K562 (cell line): ENCODE data around the gene VWA7. TPM values are rescaled to one million over a fixed set of nuclear protein-coding genes. Genes with fewer than 3 reads are reported as not detected.

Experiments
- ARID3B ChIP-seq: fragments of 250-450 bp; sonication (Bioruptor Pico); IDR thresholded peaks from 2 replicates; pipeline ENCODE4 v1.4.0; 2020; ENCODE audit warnings: borderline replicate concordance
- ATF7 ChIP-seq: fragments of 450-650 bp; IDR thresholded peaks from 2 replicates; pipeline ENCODE4 v1.7.1; 2014; ENCODE audit warnings: mild to moderate bottlenecking, moderate library complexity
- CEBPB ChIP-seq: fragments of 450-650 bp; IDR thresholded peaks from 2 replicates; pipeline ENCODE4 v1.6.1; 2016; ENCODE audit warnings: missing genetic modification characterization, missing compliant biosample characterization
- CEBPG ChIP-seq, 3 experiments: fragments of 200-800 bp in 1 of 3; sonication (Bioruptor generic) in 1 of 3; sonication (generic) in 1 of 3; formaldehyde crosslinking in 1 of 3; IDR thresholded peaks in 2 of 3; conservative IDR thresholded peaks in 1 of 3; 2 replicates each; pipeline versions ENCODE4 v1.6.1 to v1.8.0; 2016 to 2022; ENCODE audit warnings: missing compliant biosample characterization in 2 of 3, missing genetic modification characterization in 2 of 3, mild to moderate bottlenecking in 1 of 3, missing genetic modification reagents in 1 of 3
- CHD1 ChIP-seq: fragments of 200-600 bp; sonication (generic); IDR thresholded peaks from one replicate; pipeline ENCODE4 v1.6.1; 2012; ENCODE audit warnings: mild to moderate bottlenecking, moderate library complexity, low read length, inconsistent platforms
- DPF2 ChIP-seq: fragments of 450-650 bp; IDR thresholded peaks from 2 replicates; pipeline ENCODE4 v1.6.1; 2016
- E2F4 ChIP-seq: sonication (generic); formaldehyde crosslinking; IDR thresholded peaks from 2 replicates; pipeline ENCODE4 v1.8.0; 2022; ENCODE audit warnings: mild to moderate bottlenecking, low read depth, missing genetic modification reagents
- ETS2 ChIP-seq: IDR thresholded peaks from 2 replicates; pipeline ENCODE4 v1.6.1; 2016; ENCODE audit warnings: borderline replicate concordance, missing genetic modification characterization, mild to moderate bottlenecking, moderate library complexity, missing compliant biosample characterization; ENCODE audit not compliant: poor library complexity, severe bottlenecking
- HDAC3 ChIP-seq: fragments of 450-650 bp; IDR thresholded peaks from 2 replicates; pipeline ENCODE4 v1.6.1; 2018; ENCODE audit warnings: borderline replicate concordance, mild to moderate bottlenecking, moderate library complexity; ENCODE audit not compliant: partially characterized antibody
- HDAC8 ChIP-seq: fragments of 450-650 bp; IDR thresholded peaks from 2 replicates; pipeline ENCODE4 v1.6.1; 2016; ENCODE audit warnings: mild to moderate bottlenecking, missing genetic modification characterization, moderate library complexity, missing compliant biosample characterization
- HMG20B ChIP-seq: fragments of 250-450 bp; sonication (Bioruptor Pico); IDR thresholded peaks from 2 replicates; pipeline ENCODE4 v1.5.0; 2021; ENCODE audit warnings: mild to moderate bottlenecking
- JUN ChIP-seq, 2 experiments: sonication (generic) in 1 of 2; formaldehyde crosslinking in 1 of 2; IDR thresholded peaks; 2 replicates each; pipeline versions ENCODE4 v1.6.1 to v1.8.0; 2012 to 2022; ENCODE audit warnings: borderline replicate concordance in 2 of 2, mild to moderate bottlenecking in 2 of 2, improper control_type of control experiment in 1 of 2, low read depth in 1 of 2, low read length in 1 of 2, missing genetic modification reagents in 1 of 2
- MTA2 ChIP-seq: fragments of 450-650 bp; IDR thresholded peaks from 2 replicates; pipeline ENCODE4 v1.6.1; 2016; ENCODE audit warnings: low read depth
- MTA3 ChIP-seq: fragments of 450-650 bp; formaldehyde crosslinking; IDR thresholded peaks from 2 replicates; pipeline ENCODE4 v1.6.1; 2017; ENCODE audit warnings: mild to moderate bottlenecking, borderline replicate concordance
- MTF1 ChIP-seq: fragments of 250-450 bp; sonication (Bioruptor Pico); IDR thresholded peaks from 2 replicates; pipeline ENCODE4 v1.9.0; 2021; ENCODE audit warnings: moderate library complexity, mild to moderate bottlenecking, inconsistent platforms, borderline replicate concordance
- NFYB ChIP-seq: IDR thresholded peaks from 2 replicates; pipeline ENCODE4 v1.6.1; 2011; ENCODE audit warnings: mild to moderate bottlenecking, moderate library complexity; ENCODE audit not compliant: insufficient read length; ENCODE audit errors: extremely low read depth
- RBM34 ChIP-seq: fragments of 200-400 bp; formaldehyde crosslinking; IDR thresholded peaks from 2 replicates; pipeline ENCODE4 v1.6.1; 2018; ENCODE audit warnings: low read length, borderline replicate concordance; ENCODE audit not compliant: insufficient read depth
- THRA ChIP-seq: fragments of 450-650 bp; IDR thresholded peaks from 2 replicates; pipeline ENCODE4 v1.6.1; 2017; ENCODE audit warnings: mild to moderate bottlenecking, moderate library complexity
- ZBED1 ChIP-seq: IDR thresholded peaks from 2 replicates; pipeline ENCODE4 v1.6.1; 2014
- ZBTB8A ChIP-seq: fragments of 450-650 bp; IDR thresholded peaks from 2 replicates; pipeline ENCODE4 v1.6.1; 2018; ENCODE audit warnings: mild to moderate bottlenecking, moderate library complexity; ENCODE audit not compliant: partially characterized antibody
- ZNF274 ChIP-seq: IDR thresholded peaks from 2 replicates; pipeline ENCODE4 v1.6.1; 2011; ENCODE audit warnings: low read depth, mild to moderate bottlenecking, low read length, moderate library complexity, borderline replicate concordance
- ZNF3 ChIP-seq: fragments of 250-450 bp; sonication (Bioruptor Pico); IDR thresholded peaks from 2 replicates; pipeline ENCODE4 v1.5.0; 2021; ENCODE audit warnings: mild to moderate bottlenecking, moderate library complexity
- ZNF354B ChIP-seq: fragments of 250-450 bp; sonication (Bioruptor Pico); IDR thresholded peaks from 2 replicates; pipeline ENCODE4 v1.4.0; 2020
- ZNF764 ChIP-seq: fragments of 250-450 bp; sonication (Bioruptor Pico); IDR thresholded peaks from 2 replicates; pipeline ENCODE4 v1.4.0; 2020; ENCODE audit warnings: low read depth, mild to moderate bottlenecking, moderate library complexity
- polyA plus RNA-seq, 8 experiments: library from polyadenylated mRNA; depleted of rRNA in 4 of 8; stranded (reverse) in 5 of 8; unstranded in 3 of 8; fragments of >200 nt; fragmentation: Nextera tagmentation in 2 of 8; fragmentation: Illumina TruSeq in 1 of 8; extraction: Ambion mirVana in 2 of 8; extraction: Trizol in 1 of 8; gene quantifications; 2 replicates each; pipeline versions ENCODE4 v1.2.1 to v1.2.3, GENCODE V29; 2011 to 2014; ENCODE audit warnings: inconsistent platforms in 1 of 8, missing spikeins in 1 of 8
- total RNA-seq, 7 experiments: library from RNA; depleted of rRNA in 6 of 7; stranded (reverse); fragments of >200 nt in 6 of 7; fragmentation: Illumina TruSeq in 2 of 7; extraction: Trizol in 2 of 7; gene quantifications; 2 replicates each; pipeline versions ENCODE4 v1.2.1 to v1.2.3, GENCODE V29; 2011 to 2021; ENCODE audit warnings: low replicate concordance in 1 of 7

VWA7 gene
- total and polyA plus RNA-seq, 9 of the 15 experiments (the other 6 are each of a cell fraction or from before 2014, with no cell fraction given), result 0.18 to 2.9 (median 0.95) TPM

- TF ChIP-seq JUN (IDR thresholded peaks at IDR 0.05; ENCODE audit: borderline replicate concordance, low read depth, low read length), result peak; percentile 50; the same call in 1 of the 2 replicates
- no peak; the same call in 1 of the 2 replicates for TF ChIP-seq JUN (CRISPR knock-in tag; IDR thresholded peaks at IDR 0.05; ENCODE audit: borderline replicate concordance)
- no peak for TF ChIP-seq CHD1
- TF ChIP-seq E2F4 (CRISPR knock-in tag), result peak; percentile 81; the same call in 1 of the 2 replicates
- TF ChIP-seq ZNF274, result no peak
- no peak for TF ChIP-seq CEBPB (tag)
- TF ChIP-seq MTA3, result peak; percentile 97
- TF ChIP-seq THRA, result no peak
- TF ChIP-seq DPF2, result peak; percentile 45
- TF ChIP-seq ZNF354B, result no peak; the same call in 1 of the 2 replicates
- no peak for TF ChIP-seq HDAC3
- 0 out of 2 replicates have a peak, but pooled peaks have one; percentile 12 for TF ChIP-seq MTA2
- no peak for TF ChIP-seq ETS2 (tag)
- no peak for TF ChIP-seq MTF1 (CRISPR knock-in tag)
- no peak for TF ChIP-seq NFYB
- TF ChIP-seq HMG20B, result no peak
- TF ChIP-seq ZBED1, result peak; percentile 49; the same call in 1 of the 2 replicates
- TF ChIP-seq ZBTB8A, result no peak
- TF ChIP-seq ATF7, result peak; percentile 94
- no peak for TF ChIP-seq ZNF3
- peak; percentile 85; the same call in 1 of the 2 replicates for TF ChIP-seq RBM34
- TF ChIP-seq ARID3B (CRISPR knock-in tag), result peak; percentile 15; the same call in 1 of the 2 replicates
- no peak; the same call in 1 of the 2 replicates for TF ChIP-seq ZNF764 (CRISPR knock-in tag)
- TF ChIP-seq CEBPG (CRISPR knock-in tag; IDR thresholded peaks at IDR 0.05), result peak; percentile 25; the same call in 1 of the 2 replicates
- no peak for TF ChIP-seq CEBPG (tag; conservative IDR thresholded peaks at IDR 0.05 in 1 of 2, IDR thresholded peaks at IDR 0.05 in 1 of 2)
- TF ChIP-seq HDAC8 (tag), result peak; percentile 75; the same call in 1 of the 2 replicates
Observed at GRCh38 chr6:31806470-31807272, 29.5 kb upstream of the VWA7 start, which contains the start of gene LSM2 (continued).
